PFSK-1 (cell line): ENCODE measurements around the gene IGF2BP2.

ENCODE experiments used
- FOXP2 ChIP-seq: optimal IDR thresholded peaks from 2 replicates; pipeline ENCODE3; 2011; ENCODE audit warnings: borderline replicate concordance, control low read depth, inconsistent platforms; ENCODE audit not compliant: insufficient read depth; ENCODE audit errors: extremely low read length, extremely low read depth
- POLR2AphosphoS5 ChIP-seq: IDR thresholded peaks from 2 replicates; pipeline ENCODE4 v1.6.1; 2012; ENCODE audit warnings: low read depth, mild to moderate bottlenecking, control low read depth, low read length, moderate library complexity
- REST ChIP-seq, 2 experiments: IDR thresholded peaks; 2 replicates each; pipeline versions ENCODE4 v1.6.1 to v1.8.0; 2011 to 2012; ENCODE audit warnings: low read depth in 2 of 2, low read length in 2 of 2, control low read depth in 1 of 2, inconsistent platforms in 1 of 2, mild to moderate bottlenecking in 1 of 2, moderate library complexity in 1 of 2; ENCODE audit not compliant: insufficient read depth in 1 of 2
- SIN3A ChIP-seq: IDR thresholded peaks from 2 replicates; pipeline ENCODE4 v1.6.1; 2012; ENCODE audit warnings: mild to moderate bottlenecking, low read length, moderate library complexity, borderline replicate concordance; ENCODE audit not compliant: insufficient read depth
- TAF1 ChIP-seq: IDR thresholded peaks from 2 replicates; pipeline ENCODE4 v1.6.1; 2012; ENCODE audit warnings: low read length, control low read depth, borderline replicate concordance; ENCODE audit not compliant: insufficient read depth

IGF2BP2 gene

GRCh38 chr3:185784317-185784716, 40.5 kb downstream of the IGF2BP2 start:
- no peak for TF ChIP-seq FOXP2
- TF ChIP-seq TAF1 = no peak
- TF ChIP-seq POLR2AphosphoS5 = no peak
- no peak for TF ChIP-seq REST (IDR thresholded peaks at IDR 0.05; ENCODE audit: insufficient read depth in 1 of 2, low read depth in 2 of 2, low read length in 2 of 2)
- no peak for TF ChIP-seq SIN3A

- TF ChIP-seq POLR2AphosphoS5 = no peak
- TF ChIP-seq REST (IDR thresholded peaks at IDR 0.05; ENCODE audit: insufficient read depth in 1 of 2, low read depth in 2 of 2, low read length in 2 of 2) = no peak
- no peak for TF ChIP-seq TAF1
- no peak for TF ChIP-seq FOXP2
- no peak for TF ChIP-seq SIN3A
Observed at GRCh38 chr3:185781759-185782158, 43.1 kb downstream of the IGF2BP2 start.

GRCh38 chr3:185779461-185779860, 45.4 kb downstream of the IGF2BP2 start:
- TF ChIP-seq REST (IDR thresholded peaks at IDR 0.05; ENCODE audit: insufficient read depth in 1 of 2, low read depth in 2 of 2, low read length in 2 of 2) (no peak), POLR2AphosphoS5 (no peak), FOXP2 (no peak)

- TF ChIP-seq SIN3A (no peak), FOXP2 (no peak), TAF1 (no peak), REST (IDR thresholded peaks at IDR 0.05; ENCODE audit: insufficient read depth in 1 of 2, low read depth in 2 of 2, low read length in 2 of 2) (no peak), POLR2AphosphoS5 (no peak)
Observed at GRCh38 chr3:185778821-185779220, 46.0 kb downstream of the IGF2BP2 start.

- TF ChIP-seq SIN3A (no peak), TAF1 (no peak), FOXP2 (no peak)
Observed at GRCh38 chr3:185778094-185778493, 46.7 kb downstream of the IGF2BP2 start.
